NCI-H146 treated with DMSO at 0.1 percent for 48 hours (cell line): Measurements from ENCODE around the gene GKN2.
"Not testable (repeated sequence)": the region's sequence is repeated elsewhere in the genome, so short reads cannot be mapped to it uniquely, and the experiment has no call there.

Source experiments
- DNase-seq: peaks from one replicate; lab custom pipeline; 2025; ENCODE audit not compliant: unreplicated experiment; lab: John Stamatoyannopoulos, UW

GKN2 gene

DNA sequence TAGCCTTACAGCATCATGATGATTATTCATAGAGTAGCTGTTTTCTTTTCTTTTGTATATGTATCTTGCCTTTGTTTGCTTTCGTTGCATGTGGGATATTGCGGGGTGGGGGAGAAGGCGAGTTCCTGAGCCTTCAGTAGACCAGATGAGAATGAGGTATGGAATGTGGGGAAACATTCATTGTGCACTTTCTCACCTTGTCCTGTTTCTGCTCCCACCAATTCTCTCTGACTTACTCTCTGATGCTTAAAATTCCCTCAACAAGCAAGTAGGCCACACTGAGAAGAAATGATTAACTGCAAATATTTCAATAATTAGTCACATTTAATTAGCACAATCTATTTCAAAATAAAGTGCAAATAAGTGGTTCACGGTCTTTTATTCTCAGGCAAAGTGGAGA, 31.0 kb downstream of the GKN2 start:
- no peak for DNase-seq

DNA sequence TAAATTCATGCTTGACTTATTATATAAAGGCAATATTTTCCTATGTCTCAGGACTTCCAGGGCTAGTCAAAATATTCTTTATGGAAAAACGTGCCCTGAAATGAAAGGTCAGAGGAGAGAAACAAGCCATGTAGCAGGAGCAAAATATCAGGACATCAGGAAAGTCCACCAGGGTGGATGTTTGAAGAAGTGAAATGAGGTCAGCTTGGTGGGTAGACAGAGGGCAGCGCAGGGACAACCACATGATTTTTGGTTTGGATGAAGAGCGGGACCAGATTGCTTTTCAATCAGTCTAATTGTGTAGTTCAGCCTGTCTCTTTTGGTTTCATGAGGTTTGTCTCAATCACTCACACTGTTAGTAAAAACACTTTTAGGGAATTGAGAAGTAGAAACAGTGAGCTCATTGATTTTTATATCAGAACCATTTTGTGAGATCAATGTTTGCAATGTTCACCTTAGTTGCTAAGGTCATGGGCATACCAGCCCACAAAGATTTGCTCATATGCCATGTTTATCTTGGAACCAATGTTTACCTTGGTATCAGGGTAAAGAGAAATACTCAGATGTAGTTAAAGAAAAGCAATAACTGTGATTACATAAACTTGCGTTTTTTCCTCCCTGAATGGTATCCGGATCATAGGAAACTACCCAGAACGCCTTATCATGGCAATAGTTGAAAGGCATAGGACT, 32.1 kb downstream of the GKN2 start:
- DNase-seq, result no peak

DNA sequence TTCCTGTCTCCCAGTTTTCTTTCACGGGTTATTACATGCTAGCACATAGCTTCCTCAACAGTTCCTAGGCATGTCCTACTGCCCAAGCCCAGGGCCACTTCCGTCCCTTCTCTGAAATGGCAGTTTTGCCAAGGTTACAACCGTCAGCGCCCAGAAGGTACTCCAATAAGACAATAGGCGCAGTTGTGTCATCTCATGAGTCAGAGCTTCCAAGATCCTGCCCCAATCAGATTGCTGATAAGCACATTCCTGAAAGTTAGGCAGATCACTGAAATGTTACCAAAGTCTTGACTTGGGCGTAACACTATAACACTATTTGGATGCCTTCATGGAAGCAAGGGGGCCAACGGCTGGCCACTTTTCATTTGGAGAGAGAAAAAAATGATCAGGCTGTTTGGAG, 34.2 kb downstream of the GKN2 start:
- DNase-seq, result no peak

DNA sequence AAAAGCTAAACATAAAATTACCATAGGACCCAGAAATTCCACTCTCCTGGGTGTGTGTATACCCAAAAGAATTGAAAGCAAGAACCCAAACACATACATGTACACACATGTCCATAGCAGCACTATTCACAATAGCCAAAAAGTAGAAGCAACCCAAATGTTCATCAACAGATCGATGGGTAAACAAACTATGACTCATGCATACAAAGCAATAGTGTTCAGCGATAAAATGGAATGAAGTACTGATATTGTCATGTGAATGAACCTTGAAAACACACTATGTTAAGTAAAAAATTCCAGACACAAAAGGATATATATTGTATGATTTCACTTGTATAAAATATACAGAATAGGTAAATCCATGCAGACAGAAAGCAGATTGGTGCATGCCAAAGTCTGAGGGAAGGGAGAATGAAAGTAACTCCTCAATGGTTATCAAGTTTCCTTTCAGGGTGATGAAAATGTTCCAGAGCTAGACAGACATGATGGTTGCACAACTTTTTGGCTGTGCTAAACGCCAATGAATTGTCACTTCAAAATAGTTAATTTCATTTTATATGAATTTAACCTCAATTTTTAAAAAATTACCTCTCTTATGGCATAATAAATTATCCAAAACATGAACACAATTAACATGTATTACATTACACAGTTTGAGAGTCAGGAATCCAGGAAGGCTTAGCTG, 35.5 kb downstream of the GKN2 start:
- no peak for DNase-seq

DNA sequence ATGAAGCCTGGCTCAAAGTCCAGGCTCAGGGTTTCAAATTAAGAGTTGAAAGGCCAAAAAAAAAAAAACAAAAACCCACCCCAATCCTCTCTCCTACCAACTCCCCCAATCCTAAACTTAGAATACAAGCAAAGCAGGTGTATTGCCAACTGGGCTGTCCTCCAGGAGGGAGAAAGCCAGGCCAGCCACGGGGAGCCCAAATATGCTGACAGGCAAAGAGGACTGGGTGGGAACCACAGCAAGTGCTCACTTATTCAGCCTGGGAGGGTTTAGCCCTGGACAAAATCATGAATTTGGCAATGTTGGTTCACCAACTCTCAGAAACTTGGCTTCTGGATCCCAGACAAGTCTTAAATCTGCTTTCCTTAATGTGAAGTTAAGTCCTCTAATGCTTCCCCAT, 36.5 kb downstream of the GKN2 start:
- DNase-seq, result no peak

DNA sequence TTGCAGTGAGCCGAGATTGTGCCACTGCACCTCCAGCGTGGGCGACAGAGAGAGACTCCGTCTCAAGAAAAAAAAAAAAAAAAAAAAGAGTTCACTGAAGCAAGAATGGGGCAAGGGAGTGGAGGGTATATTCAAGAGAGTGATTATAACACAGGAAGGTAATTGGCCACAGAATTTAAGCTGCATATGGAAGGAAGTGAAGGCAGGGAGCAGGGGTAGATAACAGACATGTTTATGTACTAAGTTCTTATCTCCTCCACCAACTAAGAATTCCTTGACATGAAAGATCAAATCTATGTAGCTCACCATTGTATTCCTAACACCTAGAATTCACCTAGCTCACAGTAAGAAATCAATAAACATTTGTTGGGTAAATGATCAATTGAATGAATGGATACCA, 37.3 kb downstream of the GKN2 start:
- DNase-seq, result no peak

DNA sequence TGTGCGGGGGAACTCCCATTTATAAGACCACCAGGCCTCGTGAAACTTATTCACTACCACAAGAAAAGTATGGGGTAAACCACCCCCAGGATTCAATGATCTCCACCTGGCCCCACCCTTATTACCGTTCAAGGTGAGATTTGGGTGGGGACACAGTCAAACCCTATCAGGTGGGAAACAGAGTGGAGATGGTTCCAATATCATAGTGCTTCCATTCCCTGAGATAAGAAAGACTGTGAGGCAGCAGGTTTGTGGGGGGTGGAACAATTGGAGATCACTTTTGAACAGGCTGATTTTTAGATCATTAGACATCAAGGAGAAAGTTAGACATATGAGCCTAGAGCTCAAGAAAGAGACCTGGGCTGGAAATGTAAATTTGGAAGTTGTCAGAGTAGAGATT, 39.3 kb downstream of the GKN2 start:
- no peak for DNase-seq

DNA sequence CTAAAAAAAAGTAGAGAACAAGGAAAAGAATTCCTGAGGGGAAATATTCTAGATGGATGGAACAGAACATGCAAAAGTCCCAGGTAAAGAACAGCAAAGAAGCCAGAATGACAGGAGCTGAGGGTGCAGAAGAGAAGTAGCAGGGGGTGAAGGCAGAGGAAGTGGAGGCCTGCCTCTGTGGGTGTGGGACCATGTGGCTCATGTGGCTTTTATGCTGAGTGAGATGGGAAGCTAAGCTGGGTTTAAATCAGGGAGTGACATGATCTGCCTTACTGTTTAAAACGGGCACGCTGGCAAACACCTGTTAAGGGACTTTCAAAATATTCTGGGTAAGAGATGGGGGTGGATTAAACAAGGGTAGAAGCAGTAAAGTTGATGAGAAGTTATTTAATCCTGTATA, 40.0 kb downstream of the GKN2 start:
- DNase-seq, result no peak

DNA sequence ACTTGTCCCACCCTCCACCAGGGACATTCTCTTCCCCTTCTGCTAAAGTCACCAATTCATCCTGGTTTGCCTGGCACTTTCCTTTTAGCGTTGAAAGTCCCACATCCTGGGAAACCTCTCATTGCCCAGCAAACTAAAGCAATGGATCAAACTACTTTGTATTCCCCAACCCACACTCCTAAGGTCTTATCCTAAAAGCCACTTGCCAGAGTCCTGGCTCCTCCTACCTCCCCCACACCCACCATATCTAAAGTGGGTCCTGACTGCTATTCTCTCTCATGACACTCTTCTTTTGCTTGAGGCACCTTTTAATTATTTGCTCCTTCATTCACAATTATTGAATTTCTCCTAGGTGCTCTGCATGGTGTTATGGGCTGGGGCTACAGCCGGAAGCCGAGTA, 40.6 kb downstream of the GKN2 start:
- no peak for DNase-seq

DNA sequence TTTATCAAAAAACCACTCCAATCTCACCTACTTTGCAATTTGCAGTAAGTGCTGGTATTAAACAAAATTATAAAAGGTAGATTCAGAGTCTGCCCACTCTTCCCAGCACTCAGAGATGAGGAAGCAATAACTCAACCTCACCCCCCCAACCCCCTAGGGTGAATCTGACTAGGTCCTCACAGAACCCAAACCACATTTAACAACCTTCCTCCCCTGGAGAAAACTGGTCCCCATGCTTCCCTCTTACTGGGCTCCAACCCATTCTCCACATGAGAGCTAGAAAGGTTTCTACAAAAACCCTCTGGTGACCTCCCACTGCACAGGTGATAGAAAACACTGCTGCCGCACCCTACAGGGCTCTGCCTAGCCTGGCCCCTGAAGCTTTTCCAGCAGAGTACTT, 41.0 kb downstream of the GKN2 start:
- no peak for DNase-seq

DNA sequence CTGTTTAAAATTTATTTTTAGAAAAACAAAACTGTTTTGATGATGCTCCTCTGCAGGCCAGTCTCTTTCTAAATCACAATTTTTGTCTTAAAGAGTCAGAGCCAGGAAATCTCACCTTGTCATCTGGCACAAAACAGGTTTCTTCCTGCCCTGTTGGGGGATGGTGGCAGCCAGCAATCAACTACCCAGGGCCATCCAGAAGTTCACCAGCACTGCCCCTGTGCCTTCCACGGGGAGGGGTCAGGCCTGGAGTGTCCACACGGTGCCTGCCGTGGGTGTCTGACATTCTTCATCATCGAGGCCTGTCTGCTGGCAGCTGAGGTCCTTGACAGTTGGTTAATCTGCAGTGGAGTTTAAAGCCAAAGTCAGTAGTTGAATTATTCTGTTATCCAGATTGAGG, 41.4 kb downstream of the GKN2 start:
- DNase-seq, result no peak

DNA sequence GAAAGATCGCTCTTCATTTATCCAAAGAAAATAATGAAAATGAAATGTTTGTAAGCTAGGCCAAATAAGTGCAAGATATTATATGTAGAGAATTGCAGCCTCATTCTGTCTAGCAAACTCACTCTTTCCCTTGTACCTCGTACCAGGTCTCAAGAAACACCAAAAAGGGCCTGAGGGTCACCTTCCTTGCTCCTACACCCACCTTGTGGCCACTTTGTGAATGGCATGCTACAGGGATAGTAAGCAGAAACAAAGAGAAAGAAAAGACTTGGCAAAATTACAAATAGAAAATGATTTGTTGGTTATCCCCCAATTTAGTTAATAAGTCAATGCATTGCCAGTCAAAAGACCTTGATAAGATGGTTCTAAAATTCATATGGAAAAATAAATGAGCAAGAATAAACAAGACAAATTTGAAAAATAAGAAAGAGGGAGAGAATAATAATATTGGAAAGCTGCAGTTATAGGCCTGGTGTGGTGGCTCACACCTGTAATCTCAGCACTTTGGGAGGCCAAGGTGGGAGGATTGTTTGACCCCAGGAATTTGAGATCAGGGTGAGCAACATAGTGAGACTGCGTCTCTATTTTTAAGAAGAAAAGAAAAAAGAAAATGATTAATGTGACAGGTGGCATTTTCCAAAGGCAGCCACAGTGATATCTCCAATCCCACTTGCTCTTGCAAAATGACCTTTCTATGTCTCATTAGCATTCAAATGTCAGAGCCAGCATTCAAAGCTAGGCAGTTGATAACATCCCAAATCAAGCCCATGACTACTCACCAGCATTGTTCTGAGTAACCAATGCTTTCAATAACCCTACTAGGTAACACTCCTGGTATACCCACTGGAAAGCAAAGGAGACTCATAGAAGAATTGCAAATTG, 42.7 kb downstream of the GKN2 start:
- DNase-seq, result peak; percentile 61

DNA sequence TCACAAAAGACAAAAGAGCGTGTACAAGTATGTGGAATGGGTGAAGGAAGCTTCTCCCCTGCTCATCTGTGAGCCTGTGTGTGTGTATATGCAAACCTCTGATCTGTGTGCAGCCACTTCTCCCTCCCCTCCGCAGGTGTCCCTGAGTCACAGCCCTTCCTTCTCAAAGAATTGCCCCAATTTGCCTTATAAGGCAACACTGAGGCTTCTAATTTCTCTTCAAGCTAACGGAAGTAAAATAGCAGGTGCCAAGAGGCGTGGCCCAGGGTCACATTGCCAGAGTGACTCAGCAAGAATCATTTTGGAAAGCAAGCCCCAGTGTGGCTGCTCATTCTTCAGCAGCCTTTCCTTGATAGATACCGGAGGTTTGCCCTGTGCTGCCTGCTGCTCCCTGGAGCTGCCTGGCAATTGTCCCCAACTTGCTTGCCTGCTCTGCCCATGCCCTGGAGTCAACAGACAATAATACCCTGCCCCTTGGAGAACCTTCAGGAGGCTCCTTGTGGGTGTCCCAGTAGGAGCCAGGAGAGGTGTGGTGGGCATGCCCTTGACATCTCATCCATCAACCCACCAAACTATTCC, 44.2 kb downstream of the GKN2 start:
- peak; percentile 88 for DNase-seq

DNA sequence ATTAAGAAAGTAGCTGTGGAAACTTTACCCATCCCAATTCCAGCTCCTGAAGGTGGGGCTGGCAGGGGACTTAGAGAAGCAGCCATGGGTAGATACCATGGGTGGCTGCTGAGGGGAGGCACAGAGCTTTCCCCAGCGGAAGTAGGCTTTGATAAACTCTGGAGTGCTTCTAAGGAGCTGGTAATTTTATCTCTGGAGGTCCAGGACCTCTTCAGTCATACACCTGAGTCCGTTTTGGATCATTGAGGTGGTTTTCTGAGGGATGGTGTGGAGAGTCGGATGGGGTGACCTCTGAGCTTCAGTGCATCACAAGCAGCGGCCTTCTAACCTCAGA, 44.8 kb downstream of the GKN2 start:
- no peak for DNase-seq

DNA sequence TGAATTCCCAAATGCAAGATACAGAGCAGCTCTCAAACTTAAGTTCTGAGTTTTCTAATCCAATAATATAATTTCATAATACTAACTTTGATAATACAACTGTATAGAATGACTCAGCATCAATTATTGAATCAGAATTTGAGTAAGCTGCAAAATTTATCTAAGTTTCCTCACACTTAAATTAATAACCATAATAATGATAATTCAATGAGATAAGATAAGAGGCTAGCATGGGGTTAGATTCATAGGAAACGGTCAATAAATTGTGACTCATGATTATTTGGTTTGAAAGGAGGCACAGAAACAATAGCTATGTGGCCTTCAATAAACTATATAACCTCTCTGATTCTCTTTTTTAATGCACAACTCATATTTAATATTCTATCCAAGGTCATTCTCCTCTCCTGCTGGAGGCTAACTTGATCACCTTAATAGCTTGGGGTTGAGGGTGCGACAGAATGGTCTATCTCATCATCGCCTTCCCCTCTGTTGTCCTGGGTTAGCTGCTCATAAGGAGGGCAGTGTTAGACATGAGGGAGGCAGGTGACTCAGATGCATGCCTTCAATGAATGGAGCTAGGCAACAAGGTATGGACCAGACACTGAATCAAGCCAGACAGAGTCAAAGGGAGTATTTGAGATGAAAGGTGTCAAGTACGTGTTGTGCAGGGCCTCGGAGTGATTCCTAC, 45.3 kb downstream of the GKN2 start:
- DNase-seq, result no peak

DNA sequence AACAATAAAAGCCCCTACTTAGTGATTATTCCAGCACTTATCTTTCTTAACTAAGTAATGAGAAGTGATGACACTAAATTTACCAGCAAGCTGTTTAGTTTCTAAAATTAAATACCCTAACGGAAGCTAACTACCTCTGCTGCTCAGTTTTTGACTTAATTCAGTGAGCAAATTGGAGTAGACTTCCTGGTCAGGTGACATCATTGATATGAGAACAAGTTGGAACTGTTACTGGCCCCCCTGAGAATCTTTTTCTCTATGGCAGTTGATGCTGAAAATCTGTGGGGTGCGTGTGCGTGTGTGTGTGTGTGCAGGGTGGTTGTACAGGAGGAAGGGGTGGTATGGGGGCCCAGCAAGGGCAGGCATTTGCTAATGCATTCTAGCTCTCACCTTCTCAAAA, 46.0 kb downstream of the GKN2 start:
- DNase-seq, result no peak

DNA sequence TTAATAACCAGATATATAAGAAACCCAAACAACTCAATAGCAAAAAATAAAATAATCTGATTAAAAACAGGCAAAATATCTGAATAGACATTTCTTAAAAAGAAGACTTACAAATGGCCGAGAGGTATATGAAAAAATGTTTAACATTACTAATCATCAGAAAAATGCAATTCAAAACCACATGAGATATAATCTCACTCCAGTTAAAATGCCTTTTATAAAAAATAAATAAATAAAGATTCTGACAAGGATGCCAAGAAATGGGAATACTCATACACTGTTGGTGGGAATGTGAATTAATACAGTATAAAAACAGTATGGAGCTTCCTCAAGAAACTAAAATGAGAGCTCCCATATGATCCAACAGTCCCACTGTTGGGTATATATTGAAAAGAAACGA, 47.6 kb downstream of the GKN2 start:
- DNase-seq, result no peak

DNA sequence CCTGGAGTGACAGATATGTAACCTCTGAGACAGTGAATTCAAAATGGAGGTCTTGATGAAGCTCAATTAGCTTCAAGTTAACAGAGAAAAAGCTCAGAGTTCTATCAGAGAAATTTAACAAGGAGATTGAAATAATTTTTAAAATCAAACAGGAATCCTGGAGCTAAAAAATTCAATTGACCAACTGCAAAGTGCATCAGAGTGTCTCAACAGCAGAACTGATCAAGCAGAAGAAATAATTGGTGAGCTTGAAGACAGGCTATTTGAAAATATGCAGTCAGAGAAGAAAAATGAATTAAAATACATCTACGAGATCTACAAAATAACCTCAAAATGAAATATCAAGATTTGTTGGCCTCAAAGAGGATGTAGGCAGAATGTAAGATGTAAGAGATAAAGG, 51.1 kb downstream of the GKN2 start:
- no peak for DNase-seq

DNA sequence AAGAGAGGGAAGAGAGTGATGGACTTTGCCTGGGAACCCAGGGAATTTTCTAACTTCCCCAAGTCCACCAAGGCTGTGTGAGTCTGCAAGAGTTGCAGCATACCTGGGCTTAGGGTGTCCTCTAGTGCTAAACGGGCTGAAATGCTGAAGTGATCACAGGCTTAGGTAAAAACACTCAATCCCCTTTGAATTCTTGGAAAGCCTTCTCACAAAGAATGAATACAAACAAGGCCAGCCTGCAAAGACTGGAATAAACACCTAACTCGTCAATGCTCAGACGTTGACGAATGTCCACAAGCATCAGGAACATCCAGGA, 51.5 kb downstream of the GKN2 start:
- DNase-seq, result no peak

DNA sequence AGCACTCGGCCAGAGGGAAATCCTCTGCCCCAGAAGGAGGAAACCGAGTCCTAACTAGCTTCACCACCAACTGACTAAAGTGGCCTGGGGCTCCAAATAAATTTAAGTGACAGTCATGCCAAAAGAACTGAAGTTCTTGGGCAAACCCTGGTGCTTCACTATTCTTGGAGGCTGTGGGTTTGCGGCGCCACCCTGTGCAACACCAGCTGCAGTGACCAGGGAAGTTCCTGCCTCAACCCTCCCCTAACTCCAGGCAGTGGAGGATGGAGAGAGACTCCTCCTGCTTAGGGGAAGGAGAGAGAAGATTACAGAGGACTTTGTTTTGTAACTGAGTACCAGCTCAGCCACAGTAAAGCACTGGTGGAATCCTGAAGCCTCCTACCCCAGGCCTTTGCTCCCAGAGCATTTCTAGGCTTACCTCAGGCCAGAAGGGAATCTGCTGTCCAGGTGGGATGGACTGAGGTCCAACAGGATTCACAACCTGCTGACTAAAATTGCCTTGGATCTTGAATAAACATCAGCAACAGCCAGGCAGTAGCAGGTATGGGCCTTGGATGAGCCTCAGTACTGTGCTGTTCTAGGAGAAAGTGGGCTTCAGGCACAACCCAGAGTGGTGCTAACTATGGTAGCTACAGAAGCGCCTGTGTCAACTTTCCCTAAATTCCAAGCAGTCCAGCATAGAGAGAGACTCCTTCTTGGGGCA, 52.0 kb downstream of the GKN2 start:
- DNase-seq, result no peak

DNA sequence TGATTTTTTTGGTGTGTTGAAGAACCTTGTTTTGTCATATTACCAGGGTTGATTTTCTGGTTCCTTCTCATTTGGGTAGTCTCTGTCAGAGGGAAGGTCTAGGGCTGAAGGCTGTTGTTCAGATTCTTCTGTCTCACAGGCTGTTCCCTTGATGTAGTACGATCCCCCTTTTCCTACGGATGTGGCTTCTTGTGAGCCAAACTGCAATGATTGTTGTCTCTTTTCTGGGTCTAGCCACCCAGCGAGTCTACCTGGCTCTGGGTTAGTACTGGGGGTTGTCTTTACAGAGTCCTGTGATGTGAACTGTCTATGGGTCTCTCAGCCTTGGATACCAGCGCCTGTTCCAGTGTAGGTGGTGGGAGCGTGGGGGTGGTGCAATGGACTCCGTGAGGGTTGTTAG, 56.7 kb downstream of the GKN2 start:
- DNase-seq, result not testable (repeated sequence)
